GM18870 (cell line): Measurements from ENCODE around the gene GON4L.
"Not testable (repeated sequence)": the region's sequence is repeated elsewhere in the genome, so short reads cannot be mapped to it uniquely, and the experiment has no call there.

Experiments used
- ATAC-seq: cut with Tn5 transposase; IDR thresholded peaks from one replicate; pipeline ENCODE4 v1.9.1; 2021; ENCODE audit warnings: moderate library complexity; ENCODE audit not compliant: unreplicated experiment

GON4L gene

DNA sequence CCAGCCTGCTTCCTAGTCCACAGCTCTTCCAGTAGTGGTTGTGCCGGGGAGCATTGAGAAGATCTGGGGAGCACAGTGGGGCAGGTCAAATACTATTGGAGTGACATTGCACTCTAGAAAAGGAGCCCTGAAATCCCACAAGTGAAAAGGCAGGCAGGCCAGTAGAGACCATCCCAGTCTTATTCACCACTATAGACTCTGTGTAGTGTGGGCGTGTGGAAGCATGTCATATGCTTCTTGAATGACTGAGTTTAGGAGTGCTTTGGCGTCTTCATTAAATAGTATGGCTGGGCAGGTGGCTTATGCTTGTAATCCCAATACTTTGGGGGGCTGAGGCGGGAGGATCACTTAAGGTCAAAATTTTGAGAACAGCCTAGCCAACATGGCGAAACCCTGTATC is 152.6 kb downstream of the GON4L start:
- ATAC-seq = not testable (repeated sequence)

DNA sequence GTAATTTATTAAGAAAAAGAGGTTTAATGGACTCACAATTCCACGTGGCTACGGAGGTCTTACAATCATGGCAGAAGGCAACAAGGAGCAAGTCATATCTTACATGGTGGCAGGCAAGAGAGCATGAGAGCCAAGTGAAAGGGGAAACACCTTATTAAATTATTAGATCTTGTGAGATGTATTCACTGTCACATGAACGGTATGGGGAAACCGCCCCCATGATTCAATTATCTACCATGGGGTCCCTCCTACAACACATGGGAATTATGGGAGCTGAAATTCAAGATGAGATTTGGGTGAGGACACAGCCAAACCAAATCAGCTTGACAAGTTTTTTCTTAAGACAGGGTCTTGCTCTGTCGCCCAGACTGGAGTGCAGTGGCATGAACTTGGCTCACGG is 153.8 kb downstream of the GON4L start:
- no peak for ATAC-seq

DNA sequence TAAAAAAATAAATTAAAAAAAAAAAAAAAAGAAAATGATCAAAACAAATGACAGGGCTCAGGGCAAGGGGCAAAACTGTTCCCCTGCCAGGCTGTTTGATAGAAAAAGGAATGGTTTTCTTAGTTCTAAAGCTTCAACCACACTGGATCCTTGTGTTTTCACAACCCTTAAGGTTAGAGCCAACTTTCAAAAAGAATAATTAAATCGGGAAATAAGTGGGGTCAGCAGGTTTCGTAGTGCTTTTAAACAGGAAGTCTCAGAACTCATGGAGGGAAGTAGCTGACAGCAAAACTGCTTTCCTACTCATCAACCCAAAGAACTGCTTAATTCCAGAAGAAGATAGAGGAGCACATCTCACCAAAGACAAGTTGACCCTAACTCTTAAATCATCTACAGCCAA is 155.3 kb downstream of the GON4L start:
- not testable (repeated sequence) for ATAC-seq
